ENCODE measurements around the gene TPD52L2. TPM values are rescaled to one million over a fixed set of nuclear protein-coding genes. Genes with fewer than 3 reads are reported as not detected.
A peak's percentile ranks its signal among the peaks of the same experiment; 100 is the strongest.

Gene TPD52L2
- total RNA-seq, 1 experiment from 2014 or later, result 149 TPM

- POLR2A ChIA-PET (ENCODE audit: unreplicated experiment), result no interaction called here
- intact Hi-C loops (cut with micrococcal nuclease; ENCODE audit: unreplicated experiment), result no loop called here
Observed at GRCh38 chr20:63829945-63830835, 34.9 kb upstream of the TPD52L2 start.

GRCh38 chr20:63830841-63831588 lies 34.1 kb upstream of the TPD52L2 start, which contains the start of gene ZBTB46:
TSS of gene ZBTB46 (minus strand) at chr20:63831264. CDS start at chr20:63790757, 40,507 bp downstream.
- Histone ChIP-seq H3K27ac (no peak within 1 kb of the TSS), H2AFZ (no peak within 1 kb of the TSS), H3K4me1 (replicated peaks; ENCODE audit: insufficient read depth) (peaks cover 14% of the 10 kb centered on the region), H3K9me2 (ENCODE audit: insufficient read depth) (no peaks in the 10 kb centered on the region), H3F3A (ENCODE audit: insufficient read depth, low read depth) (peaks cover 31% of the 10 kb centered on the region), H4K20me1 (ENCODE audit: insufficient read depth) (0 out of 2 replicates have a peak, but pooled peaks cover 3% of the 10 kb centered on the region), H3K4me2 (peak within 1 kb of the TSS; percentile 69), H3K79me2 (ENCODE audit: low read depth) (no peaks in the 10 kb centered on the region), H3K4me3 (peak within 1 kb of the TSS; percentile 48; the same call in 1 of the 2 replicates), H3K27me3 (ENCODE audit: insufficient read depth, low read depth) (peaks cover 12% of the 10 kb centered on the region), H3K9me3 (ENCODE audit: insufficient read depth, low read depth) (no peaks in the 10 kb centered on the region), H3K36me3 (ENCODE audit: low read depth) (no peaks in the 10 kb centered on the region)
- POLR2A ChIA-PET (ENCODE audit: unreplicated experiment), result no interaction called here
- intact Hi-C loops (cut with micrococcal nuclease; ENCODE audit: unreplicated experiment), result no loop called here
- CTCF ChIA-PET, result no interaction called here
- peak in 1 of 2 experiments; percentile 43 for DNase-seq
- BruUV-seq (replicated peaks), result no TSS peak
- TF ChIP-seq EZH2 (IDR thresholded peaks at IDR 0.05; ENCODE audit: low read depth), result no peak
- no peak for TF ChIP-seq CTCF (conservative IDR thresholded peaks at IDR 0.05)

More at GRCh38 chr20:63829945-63830835, 34.9 kb upstream of the TPD52L2 start:
- Histone ChIP-seq H3K27ac (no peak overlapping the region), H3K4me3 (peak overlapping the region; percentile 35; the same call in 1 of the 2 replicates), H3K27me3 (ENCODE audit: insufficient read depth, low read depth) (peaks cover 12% of the 10 kb centered on the region), H3K4me2 (peak overlapping the region; percentile 63; the same call in 1 of the 2 replicates), H3F3A (ENCODE audit: insufficient read depth, low read depth) (peaks cover 31% of the 10 kb centered on the region), H3K4me1 (replicated peaks; ENCODE audit: insufficient read depth) (peaks cover 14% of the 10 kb centered on the region), H2AFZ (no peak overlapping the region), H3K9me3 (ENCODE audit: insufficient read depth, low read depth) (no peaks in the 10 kb centered on the region), H3K9me2 (ENCODE audit: insufficient read depth) (no peaks in the 10 kb centered on the region), H3K36me3 (ENCODE audit: low read depth) (no peaks in the 10 kb centered on the region), H4K20me1 (ENCODE audit: insufficient read depth) (0 out of 2 replicates have a peak, but pooled peaks cover 3% of the 10 kb centered on the region), H3K79me2 (ENCODE audit: low read depth) (no peaks in the 10 kb centered on the region)
- DNase-seq, result peak in 1 of 2 experiments; percentile 30
- no TSS peak for BruUV-seq (replicated peaks)
- TF ChIP-seq EZH2 (IDR thresholded peaks at IDR 0.05; ENCODE audit: low read depth) (no peak), CTCF (conservative IDR thresholded peaks at IDR 0.05) (no peak)
- CTCF ChIA-PET, result no interaction called here

DNA sequence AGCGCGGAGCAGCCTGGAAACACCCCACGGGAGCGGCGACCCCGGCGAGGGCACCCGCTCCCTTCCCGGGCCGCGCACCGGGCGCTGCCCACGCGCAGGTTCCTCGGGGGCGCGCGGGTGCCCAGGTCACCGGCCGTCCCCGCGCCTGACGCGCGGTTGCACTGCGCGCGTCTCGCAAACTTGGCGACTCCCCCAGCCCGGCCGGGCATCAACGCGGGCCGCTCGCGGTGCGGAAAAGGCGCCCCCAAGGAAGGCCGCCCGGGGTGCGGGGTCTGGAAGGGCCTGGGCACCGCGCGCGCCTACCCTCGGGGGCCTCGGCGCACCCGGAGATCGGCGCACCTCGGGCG lies 33.5 kb upstream of the TPD52L2 start:
- Histone ChIP-seq H3K27ac (no peak overlapping the region), H3K27me3 (ENCODE audit: insufficient read depth, low read depth) (peaks cover 12% of the 10 kb centered on the region), H3K4me3 (peak overlapping the region; percentile 48; the same call in 1 of the 2 replicates), H4K20me1 (ENCODE audit: insufficient read depth) (0 out of 2 replicates have a peak, but pooled peaks cover 3% of the 10 kb centered on the region), H3K79me2 (ENCODE audit: low read depth) (no peaks in the 10 kb centered on the region), H3F3A (ENCODE audit: insufficient read depth, low read depth) (peaks cover 31% of the 10 kb centered on the region), H3K9me2 (ENCODE audit: insufficient read depth) (no peaks in the 10 kb centered on the region), H3K36me3 (ENCODE audit: low read depth) (no peaks in the 10 kb centered on the region), H3K4me1 (replicated peaks; ENCODE audit: insufficient read depth) (peaks cover 14% of the 10 kb centered on the region), H3K4me2 (peak overlapping the region; percentile 69), H3K9me3 (ENCODE audit: insufficient read depth, low read depth) (no peaks in the 10 kb centered on the region), H2AFZ (no peak overlapping the region)
- ChIA-PET CTCF (no interaction called here), POLR2A (ENCODE audit: unreplicated experiment) (no interaction called here)
- DNase-seq, result no peak
- no TSS peak for BruUV-seq (replicated peaks)
- intact Hi-C loops (cut with micrococcal nuclease; ENCODE audit: unreplicated experiment), result no loop called here
- no peak for TF ChIP-seq CTCF (conservative IDR thresholded peaks at IDR 0.05)
- no peak for TF ChIP-seq EZH2 (IDR thresholded peaks at IDR 0.05; ENCODE audit: low read depth)
